Posterior vena cava (tissue), 2 donors: ENCODE measurements around the gene SEMA3A. TPM values are rescaled to one million over a fixed set of nuclear protein-coding genes. Genes with fewer than 3 reads are reported as not detected.

Experiments used
- DNase-seq: peaks from one replicate; pipeline ENCODE4 v3.0.0-alpha.2; 2020; ENCODE audit warnings: low spot score
- intact Hi-C, 2 donors: fragments of 100-400 bp; cut with DNase I; formaldehyde crosslinking; loops; one replicate each; pipeline versions ENCODE4 v1.14.1 to v1.14.2; 2022 to 2023
- total RNA-seq, 2 donors: library from RNA; stranded (reverse); fragmentation: NEBNext Ultra II Directional; extraction: Animal tissue kit (Norgen Biotek cat#: 25700); gene quantifications; one replicate each; pipeline ENCODE4 v1.2.1, GENCODE V29; 2021
- donor health status: DM: yes; HTN: yes; CAD: no.
- donor health status: DM: yes; HTN: yes; CAD: no.

SEMA3A gene
- total RNA-seq, 2 donors from 2014 or later: 10.9 to 19.4 TPM

DNA sequence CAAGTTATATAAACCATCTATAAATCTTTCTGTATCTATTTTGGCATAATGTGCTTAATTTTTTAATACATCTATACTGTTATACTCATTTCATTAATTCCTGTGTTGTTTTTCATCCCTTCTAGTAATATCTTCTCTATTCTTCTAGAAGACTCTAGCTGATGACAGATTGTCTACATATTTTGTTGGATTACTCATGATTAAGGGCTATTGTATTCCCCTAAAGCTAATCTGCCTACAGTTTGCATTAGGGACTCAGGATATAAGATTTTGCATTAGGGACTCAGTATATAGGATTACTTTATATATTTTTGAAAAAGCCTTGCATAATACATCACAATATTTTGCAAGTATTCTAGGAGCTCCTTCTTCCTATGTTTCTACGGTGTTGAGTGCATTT is 8.3 kb upstream of the SEMA3A start:
- intact Hi-C loops: no loop called here
- DNase-seq: no peak

DNA sequence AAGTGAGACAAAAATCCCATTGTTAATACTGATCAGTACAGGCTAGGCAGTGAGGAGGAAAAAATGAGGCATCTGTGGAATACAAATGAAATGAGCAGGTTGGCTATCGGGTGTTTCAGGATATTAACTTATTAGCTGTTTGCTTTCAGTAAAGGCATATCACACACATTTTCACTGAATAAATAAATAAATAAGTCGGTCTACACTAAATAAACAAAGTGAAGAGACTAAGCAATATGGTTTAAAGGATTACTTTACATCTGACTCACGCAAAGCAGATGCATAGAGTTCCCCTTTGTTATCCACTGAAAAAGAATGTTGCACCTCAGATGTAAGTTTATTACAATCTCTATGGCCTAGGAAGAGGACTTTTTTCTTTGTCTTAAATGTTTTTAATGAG is 6.3 kb upstream of the SEMA3A start:
- DNase-seq: no peak
- intact Hi-C loops: no loop called here

DNA sequence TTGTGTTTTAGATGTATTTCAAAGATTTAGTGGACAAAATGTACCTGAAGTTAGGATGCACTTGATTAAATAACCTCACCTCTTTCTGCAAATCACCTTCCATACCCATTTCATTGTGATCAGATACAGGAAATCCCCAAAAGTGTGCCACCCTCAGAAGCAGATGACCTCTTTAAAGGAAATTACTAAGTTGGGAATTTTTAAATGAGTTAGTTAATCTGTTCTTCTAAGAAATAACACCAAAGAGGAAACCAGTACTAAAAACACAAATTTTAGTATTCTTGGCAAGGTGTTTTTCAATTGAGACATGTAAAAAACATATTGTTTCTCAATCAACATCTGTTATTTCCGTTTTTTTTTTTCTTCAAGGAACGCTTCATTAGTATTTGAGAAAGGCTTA is 4.6 kb upstream of the SEMA3A start:
- intact Hi-C loops: no loop called here
- no peak for DNase-seq

DNA sequence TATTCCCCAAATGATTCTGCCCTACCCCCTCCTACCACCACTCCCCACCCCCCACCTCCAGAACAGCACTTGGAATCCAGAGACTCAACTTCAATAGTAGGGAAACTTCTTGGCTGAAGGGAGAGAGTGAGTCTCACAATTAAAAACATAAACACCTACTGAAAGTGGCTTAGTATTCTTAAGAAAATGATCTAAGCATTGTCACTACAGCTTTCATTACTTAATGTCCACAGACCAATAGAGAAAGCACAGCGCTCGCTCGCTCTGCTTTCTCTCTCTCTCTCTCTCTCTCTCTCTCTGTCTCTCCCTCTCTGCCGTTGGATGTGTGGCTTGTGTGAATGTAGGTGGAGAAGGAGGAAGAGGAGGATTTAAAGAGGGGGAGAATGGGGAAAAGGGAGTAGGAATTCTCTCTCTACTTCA is 1.5 kb upstream of the SEMA3A start:
- intact Hi-C loops: no loop called here

DNA sequence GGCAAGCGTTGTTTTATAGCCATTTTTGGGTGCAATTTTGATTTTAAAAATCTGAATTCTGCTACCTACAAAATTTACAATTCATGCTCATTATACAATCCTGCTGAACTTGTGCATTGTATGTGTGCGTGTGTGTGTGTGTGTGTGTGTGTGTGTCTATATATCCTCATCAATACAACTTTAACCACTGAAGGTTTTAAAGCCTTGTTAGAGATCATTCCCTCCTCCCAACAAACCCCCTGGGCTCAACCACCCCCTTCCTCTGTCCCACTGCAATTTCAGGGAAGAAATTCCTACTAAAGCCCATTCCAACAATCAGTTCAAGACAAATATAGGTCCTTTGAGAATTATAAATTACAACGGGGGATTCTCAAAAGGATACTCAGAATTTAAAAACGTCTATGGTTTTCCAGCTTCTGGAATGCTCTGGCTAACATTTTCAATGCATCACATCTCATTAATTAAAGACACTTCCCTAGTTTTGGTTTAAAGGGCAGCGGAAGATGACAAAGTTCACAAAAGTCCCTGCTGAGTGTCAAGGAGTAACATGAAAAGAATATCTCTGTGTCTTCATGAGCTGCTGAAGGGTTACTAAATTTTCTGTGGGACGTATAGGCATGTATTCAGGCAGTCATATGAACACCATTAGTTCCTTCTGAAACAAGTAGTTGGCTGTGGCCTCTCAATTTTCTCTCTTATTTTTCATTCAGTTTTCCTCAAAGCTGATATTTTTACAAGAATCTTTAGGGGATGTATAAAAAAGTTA is 889 bp upstream of the SEMA3A start:
- intact Hi-C loops: no loop called here

More for the DNA sequence above, 1.5 kb upstream of the SEMA3A start:
- DNase-seq: no peak

DNA sequence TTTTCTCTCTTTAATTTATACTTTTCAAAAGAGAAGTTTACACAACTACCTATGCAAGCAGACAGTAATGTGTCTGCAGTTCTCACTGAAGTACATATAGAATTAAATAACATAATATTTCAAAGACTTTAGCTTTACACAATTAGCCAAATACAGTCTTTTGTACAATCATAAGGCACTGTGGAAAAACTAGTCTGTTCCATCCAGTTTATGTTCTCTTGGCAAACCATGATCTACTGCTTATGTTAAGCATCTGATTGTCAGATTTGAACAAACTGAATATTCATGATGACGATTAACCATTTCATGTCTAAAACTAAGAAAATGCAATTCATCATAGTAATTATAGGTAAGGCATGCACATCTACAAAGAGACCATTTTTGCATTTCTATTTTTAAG is 842 bp downstream of the SEMA3A start:
- no peak for DNase-seq
- intact Hi-C loops: no loop called here

More for the DNA sequence above, 889 bp upstream of the SEMA3A start:
- DNase-seq: no peak

DNA sequence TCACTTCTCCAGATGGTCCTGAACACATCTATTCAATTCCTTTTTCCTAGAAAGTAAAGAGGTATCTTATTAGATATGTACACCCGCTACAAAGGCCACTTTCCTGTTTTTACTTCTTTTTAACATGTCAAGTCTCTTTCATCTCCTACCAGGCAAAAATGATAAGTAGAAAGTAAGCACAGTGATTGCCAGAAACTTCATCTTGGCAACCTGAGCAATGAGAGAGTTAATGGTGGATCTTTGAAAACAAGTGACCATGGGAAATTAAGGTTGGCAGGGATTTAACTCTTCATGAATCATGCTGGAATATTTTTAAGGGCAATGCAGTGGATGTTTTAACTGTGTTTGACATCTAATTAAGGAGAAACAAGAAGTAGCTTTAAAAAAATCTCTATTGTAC is 2.7 kb downstream of the SEMA3A start:
- intact Hi-C loops: no loop called here
- no peak for DNase-seq

DNA sequence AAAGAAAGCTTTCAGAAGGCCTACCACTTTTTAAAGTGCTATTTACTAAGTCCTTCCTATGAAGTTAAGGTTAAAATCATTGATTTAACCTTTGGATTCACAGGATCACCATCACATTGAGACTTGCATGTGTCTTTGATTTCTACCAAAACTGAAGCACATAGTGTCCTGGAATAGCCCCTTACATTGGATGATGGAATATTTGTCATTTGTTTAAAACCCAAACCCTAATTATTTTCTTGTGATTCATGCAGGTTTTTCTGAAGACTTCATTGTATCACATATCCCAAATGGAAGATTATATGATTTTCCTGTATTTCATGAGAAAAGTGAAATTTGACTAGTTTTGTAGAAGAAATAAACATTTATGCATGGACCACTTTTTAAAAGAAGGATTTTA is 3.3 kb downstream of the SEMA3A start:
- no peak for DNase-seq
- intact Hi-C loops: no loop called here

DNA sequence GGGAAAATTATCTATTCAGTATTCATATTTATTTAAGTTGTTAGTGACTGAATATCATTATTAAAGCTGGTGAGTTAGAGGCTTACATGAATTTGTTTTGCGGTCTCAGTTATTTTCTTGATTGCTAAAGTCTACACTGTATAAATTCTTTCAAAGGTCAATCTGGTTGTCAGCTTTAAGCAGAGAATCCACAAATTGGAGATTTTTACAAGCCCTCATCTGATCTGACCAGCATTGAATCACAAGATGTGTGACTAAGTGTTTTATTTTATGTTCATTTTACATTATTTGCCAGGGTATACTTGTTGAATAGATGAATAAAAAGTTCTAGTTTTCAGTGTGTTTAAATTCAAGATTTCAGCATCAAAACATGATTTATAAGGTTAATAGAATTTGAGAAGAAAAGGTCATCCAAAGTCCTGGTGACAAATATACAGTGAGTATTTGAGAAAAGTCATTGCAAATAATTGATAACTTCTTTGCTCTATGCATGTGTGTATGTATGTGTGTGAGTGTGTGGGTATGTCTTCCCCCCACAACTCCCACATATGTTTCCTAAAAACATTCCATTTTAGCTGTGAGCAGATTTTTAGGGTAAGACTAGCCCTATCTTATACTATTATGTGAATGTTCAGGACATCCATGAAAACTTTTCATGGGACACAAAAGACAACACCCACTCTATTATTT is 4.4 kb downstream of the SEMA3A start:
- DNase-seq: no peak
- intact Hi-C loops: no loop called here

DNA sequence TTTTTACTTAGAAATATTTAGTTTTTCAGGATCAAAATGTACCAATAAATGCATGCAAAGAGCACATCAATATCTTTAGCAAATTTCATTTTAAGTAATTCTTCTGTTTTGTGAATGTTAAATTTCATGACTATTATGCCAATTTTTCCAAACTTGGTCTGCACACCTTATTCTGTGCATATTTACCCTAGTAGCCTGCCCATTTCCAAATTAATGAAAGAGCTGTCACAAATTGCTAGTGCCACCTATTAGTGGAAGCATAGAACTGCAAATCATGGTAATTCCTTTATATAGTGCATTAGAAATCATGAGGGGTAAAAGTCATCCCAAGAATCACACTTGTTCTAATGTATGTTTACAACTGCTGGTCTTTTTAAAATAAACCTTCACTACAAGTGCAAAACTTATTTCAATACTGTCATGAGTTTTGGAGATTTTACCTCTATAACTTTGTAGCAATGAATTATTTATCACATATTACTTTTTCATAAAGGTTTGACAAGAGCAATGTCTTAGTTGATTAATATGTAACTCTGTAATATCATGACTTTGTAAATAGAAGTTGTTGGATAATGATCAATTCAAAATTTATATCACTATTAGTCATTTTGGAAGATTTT is 5.7 kb downstream of the SEMA3A start:
- intact Hi-C loops: loop anchor here in 1 of 2 donors (5.0 kb wide), 1 partner anchor 798 kb away; no protein-coding TSS in a partner anchor
- no peak for DNase-seq

DNA sequence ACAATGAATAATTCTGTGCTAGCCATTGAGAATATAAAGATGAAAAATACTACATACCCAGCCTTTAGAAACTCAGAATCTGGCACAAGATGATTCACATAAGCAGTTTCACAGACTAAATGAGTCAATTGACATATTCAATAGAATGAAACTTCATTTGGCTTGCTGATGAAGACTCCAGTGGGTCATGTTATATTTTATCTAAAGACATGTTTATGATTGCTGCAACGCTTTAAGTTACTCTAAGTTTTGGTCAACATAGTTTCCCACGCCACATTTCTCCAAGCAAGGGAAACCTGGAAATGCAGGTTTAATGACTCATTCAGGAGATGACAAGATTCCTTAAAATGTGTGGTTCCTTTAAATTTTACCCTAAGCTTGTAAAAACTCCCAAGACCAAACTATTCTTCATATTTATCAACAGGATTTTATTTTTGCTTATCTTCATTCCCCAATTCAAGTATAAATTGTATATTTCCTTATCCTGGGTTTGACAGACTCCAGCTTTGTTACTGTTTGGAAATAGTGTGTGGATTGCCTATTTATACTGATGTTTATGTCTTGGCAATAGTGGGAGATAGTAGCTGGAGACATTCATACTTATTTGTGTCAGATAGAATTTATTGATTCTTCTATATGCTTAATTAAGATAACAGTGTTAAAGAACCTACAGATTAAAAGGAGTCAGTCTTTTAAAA is 6.6 kb downstream of the SEMA3A start:
- no peak for DNase-seq
- intact Hi-C loops: loop anchor here in 1 of 2 donors (5.0 kb wide), 1 partner anchor 799 kb away; no protein-coding TSS in a partner anchor

DNA sequence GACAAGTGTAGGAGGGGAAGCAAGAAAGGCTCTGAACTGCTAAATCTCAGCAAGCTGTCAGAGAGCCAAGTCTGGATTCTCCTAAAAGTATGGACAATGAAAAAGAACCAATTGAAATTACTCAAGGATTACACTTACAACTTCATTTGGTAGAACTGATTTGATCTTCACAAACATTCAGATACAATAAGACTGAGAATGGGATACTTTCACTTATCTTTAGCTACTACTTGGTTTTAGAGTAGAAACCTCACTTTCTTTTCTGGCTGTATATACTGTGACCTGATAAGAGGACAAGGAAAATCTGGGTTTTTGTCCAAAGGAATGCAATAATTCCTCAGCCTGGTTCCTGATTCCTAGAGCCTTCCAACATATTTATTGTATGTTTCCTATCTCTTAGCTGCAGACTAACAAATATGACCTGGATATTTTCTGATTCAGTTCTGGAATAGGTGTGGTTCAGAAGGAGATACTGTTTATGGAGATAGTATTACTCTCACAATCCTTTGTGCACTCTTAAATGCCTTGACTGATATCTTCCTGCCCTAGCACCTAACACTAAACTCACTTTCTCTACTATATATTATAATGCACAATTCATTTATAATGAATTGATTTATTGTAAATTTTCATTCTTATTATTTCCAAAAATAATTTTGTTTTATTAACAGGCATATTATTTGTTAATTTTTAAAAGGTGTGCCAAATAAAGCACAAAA is 7.3 kb downstream of the SEMA3A start:
- no peak for DNase-seq
- intact Hi-C loops: loop anchor here in 1 of 2 donors (5.0 kb wide), 1 partner anchor 800 kb away; no protein-coding TSS in a partner anchor

DNA sequence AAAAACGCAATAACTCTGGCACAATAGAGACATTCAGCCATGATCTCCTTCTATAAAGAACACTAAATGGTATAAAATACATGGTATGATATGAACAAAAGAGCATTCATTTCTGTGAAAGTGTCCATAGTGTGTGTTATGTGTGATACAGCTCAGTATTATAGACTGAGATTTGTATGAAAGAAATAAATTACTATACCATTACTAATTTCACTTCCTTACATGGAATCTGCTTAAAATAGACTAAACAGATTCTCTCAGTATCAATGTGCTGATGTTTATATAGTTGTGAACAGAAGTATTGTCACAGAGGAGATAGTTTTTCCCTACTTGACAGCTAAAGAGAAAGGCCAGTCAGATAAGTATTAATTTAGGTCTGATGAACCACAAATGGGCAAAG is 10.8 kb downstream of the SEMA3A start:
- no peak for DNase-seq
- intact Hi-C loops: no loop called here

DNA sequence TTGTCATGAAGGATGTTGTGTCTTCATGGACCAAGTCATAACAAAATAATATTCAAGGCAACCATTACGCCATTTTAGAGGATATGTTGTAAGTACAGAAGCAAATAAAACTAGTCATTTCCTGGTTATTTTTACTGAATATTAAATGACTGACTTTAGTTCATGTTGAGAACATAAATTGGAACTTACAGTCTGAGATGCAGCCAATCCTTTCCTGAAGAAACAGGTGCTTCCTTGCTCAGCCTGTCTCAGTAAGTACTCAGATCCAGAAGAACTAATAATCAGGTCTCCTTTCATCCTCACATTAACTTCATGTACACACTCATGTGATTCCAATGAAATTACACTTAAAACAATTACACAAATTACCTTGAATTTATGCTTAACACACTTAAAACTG is 12.3 kb downstream of the SEMA3A start:
- intact Hi-C loops: no loop called here
- DNase-seq: no peak

DNA sequence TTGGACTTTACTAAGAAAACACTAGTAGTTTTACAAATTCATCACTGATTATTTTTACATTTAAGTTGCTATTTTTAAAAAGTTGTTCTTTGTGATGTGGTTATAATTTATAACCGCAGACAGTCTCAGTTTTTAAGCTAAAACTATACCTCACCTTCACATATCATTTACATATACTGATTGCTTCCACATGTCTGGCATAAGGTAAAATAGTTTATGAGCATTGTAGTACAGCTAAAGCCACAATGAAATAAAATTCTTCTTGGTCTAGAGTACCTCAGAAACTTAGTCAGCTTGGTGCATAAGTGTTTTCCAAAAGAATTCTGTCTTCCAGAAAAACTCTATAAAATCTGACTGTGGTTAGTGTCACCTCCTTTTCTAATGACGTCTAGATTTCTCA is 13.0 kb downstream of the SEMA3A start:
- no peak for DNase-seq
- intact Hi-C loops: no loop called here

DNA sequence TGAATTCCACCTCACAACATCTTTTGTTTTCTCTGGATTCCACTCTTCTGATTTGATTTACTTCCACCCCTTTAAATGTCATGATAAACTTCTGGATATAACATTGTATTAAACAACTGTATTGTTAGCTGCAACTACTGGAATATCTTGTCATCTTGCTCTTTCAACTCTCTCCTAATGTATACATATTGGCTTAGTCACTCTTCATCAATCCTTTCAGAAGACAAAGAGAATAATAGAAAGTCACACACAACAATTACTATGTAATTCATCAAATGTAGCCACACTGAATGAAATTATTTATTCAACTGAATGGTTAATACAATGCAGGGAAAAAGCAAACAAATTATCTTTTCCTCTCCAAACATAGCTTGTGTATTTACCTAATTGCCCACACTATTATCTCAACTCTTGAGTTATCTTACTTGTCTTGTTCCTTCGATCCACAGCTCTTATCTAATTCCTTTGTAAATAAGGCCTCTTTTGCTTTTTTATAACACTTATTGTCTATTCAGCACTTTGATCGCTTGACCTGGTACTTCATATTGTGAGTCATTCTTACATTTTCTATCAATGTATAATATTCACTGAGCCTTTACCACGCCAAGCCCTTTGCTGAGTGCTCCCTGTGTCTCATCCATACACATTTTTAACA is 16.7 kb downstream of the SEMA3A start:
- intact Hi-C loops: no loop called here
- DNase-seq: no peak

DNA sequence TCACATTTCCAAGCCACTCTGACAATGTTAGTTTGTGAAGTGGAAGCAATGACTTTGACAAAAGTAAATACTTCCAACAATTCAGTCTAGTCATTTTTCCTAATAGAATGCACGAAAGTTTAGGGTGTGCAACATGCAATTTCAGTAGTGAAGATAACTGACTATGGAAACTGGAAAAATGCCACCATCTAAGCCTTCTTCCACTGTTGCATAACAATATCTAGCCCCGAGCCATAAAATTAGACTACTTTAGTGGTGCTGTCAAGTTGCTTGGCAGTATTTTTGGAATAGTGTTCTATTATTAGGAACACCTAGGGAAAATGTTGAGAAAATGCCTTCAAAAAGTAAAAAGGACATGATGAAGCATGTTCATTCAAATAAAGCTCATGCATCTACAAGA is 17.9 kb downstream of the SEMA3A start:
- no peak for DNase-seq
- intact Hi-C loops: no loop called here

DNA sequence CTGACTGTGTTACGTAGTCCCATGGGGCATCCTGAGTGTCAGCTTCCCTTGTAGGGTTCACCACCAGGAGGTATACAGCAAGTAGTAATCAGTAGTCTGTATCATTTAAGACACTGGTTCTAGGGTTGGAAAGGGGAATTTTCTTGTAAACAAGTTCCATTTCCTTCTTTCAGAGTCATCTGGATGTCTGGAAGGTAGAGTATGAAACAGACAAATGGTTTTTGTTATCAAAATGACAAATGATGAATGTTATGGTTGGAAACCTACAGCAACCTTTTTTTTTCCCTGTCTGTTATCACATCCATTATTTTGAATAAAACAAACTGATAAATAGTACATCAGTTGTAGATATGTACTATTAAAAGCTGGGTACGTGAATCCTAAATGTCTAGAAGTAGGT is 19.1 kb downstream of the SEMA3A start:
- no peak for DNase-seq
- intact Hi-C loops: no loop called here

DNA sequence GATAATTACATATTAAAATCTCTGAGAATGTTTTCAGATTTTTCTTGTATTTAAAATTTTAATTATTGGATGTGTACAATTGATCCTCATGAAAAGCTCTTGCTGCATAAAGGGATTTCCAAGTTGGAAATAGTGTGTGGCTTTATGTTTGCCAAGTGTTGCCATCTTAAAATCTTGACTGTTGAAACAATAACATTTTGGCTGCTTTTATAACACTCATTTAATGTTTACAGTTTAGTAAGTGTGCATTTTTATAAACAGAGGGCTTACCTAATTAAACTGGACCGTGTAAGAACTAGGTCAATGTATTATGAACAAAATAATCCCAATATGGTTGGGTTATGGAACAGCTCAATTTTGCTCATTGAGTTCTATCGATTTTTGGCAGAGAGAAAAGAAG is 23.9 kb downstream of the SEMA3A start:
- DNase-seq: no peak
- intact Hi-C loops: no loop called here
